SK-N-MC (cell line): ENCODE measurements around the gene LAG3.

Experiments
- EZH2 ChIP-seq: fragments of 200-600 bp; sonication (generic); IDR thresholded peaks from one replicate; pipeline ENCODE4 v1.6.1; 2017; ENCODE audit warnings: antibody characterized with exemption
- FOXP2 ChIP-seq: optimal IDR thresholded peaks from 2 replicates; pipeline ENCODE3; 2011; ENCODE audit warnings: mild to moderate bottlenecking, moderate library complexity; ENCODE audit not compliant: insufficient read depth; ENCODE audit errors: extremely low read length, control extremely low read depth

DNA sequence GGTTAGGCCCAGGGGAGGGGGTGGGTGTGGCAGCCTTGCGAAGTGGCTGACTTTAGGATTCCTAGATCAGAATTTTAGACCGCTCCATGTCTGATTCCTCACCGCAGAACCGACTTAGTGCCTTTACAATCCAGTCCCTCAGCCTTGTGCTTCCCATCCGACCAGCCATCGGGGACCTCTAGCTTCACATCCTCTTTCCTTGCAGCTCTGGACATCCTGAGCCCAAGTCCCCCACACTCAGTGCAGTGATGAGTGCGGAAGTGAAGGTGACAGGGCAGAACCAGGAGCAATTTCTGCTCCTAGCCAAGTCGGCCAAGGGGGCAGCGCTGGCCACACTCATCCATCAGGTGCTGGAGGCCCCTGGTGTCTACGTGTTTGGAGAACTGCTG lies 47.9 kb upstream of the LAG3 start:
- no peak for TF ChIP-seq EZH2
- peak; percentile 10 for TF ChIP-seq FOXP2
